DMS 273 (cell line): ENCODE measurements around the gene TGFB2.

Source experiments
- DNase-seq: peaks from one replicate; lab custom pipeline; 2025; ENCODE audit not compliant: unreplicated experiment; lab: John Stamatoyannopoulos, UW

Gene TGFB2

GRCh38 chr1:218361298-218362065, 16.3 kb downstream of the TGFB2 start:
- DNase-seq: peak; percentile 97

- DNase-seq: no peak
Observed at GRCh38 chr1:218362418-218363076, 17.4 kb downstream of the TGFB2 start.

DNA sequence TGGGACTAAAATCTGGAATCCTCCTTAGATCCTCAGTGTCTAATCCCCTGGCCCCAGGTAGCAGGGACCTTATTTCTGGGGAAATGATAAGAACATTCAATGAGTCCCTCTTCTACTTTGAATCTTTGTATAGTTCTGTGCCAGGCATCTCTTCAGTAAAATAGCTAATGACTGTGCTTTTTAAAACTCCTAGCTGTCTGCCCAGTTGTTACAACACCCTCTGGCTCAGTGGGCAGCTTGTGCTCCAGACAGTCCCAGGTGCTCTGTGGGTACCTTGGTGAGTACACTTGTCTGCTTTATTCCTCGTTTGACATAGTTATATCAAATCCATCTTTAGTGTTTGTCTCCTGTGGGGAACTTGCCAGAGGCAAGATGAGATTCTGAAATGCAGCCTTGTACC, 18.0 kb downstream of the TGFB2 start:
- peak; percentile 29 for DNase-seq

- DNase-seq: no peak
Observed at GRCh38 chr1:218364028-218364710, 19.0 kb downstream of the TGFB2 start.

DNA sequence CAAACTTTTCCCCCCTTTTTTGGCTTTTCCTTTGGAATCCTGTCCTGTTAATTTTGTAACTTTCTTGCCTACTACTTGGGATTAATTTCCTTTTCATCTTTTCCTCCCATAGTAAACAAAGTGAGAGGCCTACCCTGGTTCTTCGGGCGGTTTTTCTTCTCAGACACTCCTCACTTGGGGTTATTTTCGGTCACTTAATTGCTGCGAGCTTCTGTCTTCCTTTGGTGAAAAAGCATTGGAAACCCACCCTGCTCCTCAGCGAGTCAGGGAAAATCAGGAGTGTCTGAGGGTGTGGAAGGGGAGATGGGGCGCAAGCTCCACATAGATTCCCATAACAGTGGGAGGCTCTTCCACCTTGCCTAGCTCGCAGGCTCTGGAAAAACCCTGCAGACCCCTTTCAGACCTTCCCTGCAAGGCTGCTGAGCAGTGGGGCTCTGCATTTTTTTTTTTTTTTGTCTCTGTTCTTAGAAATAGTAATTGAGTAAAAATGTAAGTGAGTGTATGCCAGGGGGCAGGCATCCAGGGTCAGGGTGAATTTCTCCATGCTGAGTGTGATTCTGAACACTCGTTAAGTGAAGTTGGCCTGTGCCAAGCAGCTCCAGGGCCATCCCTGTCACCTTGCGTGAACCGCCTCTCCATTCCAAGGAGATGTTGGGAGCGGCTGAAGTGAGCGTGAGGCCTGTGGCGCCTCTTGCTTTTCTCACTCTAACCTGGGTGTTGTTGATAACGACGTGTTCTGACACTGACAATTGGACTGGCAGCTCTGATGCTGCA, 20.3 kb downstream of the TGFB2 start:
- DNase-seq: no peak

DNA sequence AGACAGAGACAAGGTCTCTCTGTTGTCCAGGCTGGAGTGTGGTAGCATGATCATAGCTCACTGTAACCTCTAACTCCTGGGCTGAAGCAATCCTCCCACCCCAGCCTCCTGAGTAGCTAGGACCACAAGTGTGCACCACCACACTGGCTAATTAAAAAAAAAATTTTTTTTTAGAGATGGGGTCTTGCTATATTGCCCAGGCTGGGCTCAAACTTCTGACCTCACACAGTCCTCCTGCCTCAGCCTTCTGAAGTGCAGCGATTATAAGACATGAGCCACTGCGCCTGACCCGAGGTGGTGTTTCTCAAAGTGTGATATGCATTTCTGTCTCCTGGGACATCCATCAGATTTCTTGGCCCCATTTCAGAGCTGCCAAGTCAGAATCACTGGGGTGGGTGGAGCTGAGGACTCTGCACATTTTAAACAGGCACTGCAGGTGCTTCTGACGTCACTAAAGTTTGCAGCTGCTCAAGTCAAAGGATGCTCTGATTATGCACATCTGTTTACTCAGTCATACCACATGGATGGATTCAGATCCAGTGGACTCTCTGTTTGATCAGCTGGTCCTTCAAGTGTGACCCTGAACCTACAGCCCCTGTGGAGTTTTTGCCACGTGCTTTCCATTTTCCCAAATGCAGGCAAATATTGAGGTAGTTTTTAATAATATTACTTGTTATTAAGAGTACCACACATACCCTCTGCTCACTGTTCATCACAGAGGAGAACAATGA, 21.4 kb downstream of the TGFB2 start:
- DNase-seq: peak; percentile 53

DNA sequence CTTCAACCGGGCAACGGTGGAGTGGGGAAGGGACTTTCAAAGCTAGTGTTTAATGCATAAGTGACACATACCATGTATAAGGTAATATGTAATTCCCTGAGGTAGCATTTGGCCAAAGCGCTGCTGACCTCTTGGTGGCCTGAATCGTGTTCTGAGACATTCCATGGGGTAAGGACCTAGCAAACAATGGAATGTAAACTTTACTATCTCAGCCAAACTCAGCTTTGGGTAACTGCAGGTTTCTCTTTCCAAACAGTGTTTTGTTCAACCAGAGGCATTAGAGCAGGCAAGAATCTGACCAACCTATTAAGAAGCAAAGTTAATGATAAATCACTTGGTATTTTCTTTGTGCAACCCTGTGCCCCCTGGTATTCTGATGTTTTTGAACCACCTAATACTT, 22.0 kb downstream of the TGFB2 start:
- no peak for DNase-seq

DNA sequence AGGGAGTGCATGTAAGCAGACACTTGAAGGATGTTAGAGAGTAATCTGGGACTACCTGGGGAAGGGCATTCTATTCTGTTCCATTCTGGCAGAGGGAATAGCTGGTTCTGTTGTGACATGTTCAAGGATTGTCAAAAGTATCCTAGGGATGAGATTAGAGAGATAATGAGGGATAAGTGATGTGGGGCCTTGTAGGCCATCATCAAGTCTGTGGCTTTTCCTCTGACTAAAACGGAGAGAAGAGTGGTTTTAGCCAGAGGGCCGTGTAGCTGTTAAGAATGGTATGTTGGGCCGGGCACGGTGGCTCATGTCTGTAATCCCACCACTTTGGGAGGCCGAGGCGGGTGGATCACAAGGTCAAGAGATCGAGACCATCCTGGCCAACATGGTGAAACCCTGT, 23.6 kb downstream of the TGFB2 start:
- no peak for DNase-seq

GRCh38 chr1:218369688-218370511, 24.8 kb downstream of the TGFB2 start:
- no peak for DNase-seq

DNA sequence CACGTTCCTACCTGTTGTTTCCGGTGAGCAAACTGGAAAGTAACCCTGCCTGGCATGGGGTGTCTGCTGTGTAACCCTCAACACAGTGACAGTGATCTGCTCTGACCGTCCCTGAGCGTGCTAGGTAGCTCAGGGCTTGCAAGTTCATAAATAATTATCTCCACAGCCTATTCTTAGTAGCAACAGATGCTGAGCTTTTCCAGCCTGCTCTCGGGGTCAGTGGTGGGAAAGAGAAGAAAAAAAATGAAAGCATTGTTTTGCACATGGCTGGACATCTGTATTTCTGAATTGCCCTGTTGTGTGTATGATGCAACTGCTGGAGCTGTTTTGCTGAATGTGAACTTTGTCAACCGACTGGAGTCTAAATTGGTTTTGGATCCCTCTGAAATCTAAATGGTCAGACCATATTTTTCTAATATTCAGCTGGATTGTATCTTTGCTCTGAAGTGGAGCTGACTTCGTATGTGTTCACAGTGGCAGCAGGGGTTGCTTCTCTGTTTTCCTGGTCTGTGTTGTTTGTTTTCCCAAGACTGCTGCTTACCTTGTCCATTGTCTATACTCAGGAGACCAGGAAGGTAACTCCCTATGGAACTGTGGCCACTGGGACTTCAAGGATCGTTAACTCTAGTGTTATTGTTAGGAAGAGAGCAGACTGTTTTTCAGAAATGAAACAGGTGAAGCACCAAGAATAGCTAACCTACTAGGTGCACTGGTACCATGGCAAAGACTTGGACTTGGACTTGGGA, 27.0 kb downstream of the TGFB2 start:
- peak; percentile 78 for DNase-seq

- DNase-seq: peak; percentile 81
Observed at GRCh38 chr1:218374401-218375353, 29.5 kb downstream of the TGFB2 start.

- no peak for DNase-seq
Observed at GRCh38 chr1:218376722-218377121, 31.6 kb downstream of the TGFB2 start.

- DNase-seq: no peak
Observed at GRCh38 chr1:218377143-218377660, 32.1 kb downstream of the TGFB2 start.

- peak; percentile 61 for DNase-seq
Observed at GRCh38 chr1:218380125-218380977, 35.2 kb downstream of the TGFB2 start.

GRCh38 chr1:218382261-218382660, 37.1 kb downstream of the TGFB2 start:
- DNase-seq: no peak

DNA sequence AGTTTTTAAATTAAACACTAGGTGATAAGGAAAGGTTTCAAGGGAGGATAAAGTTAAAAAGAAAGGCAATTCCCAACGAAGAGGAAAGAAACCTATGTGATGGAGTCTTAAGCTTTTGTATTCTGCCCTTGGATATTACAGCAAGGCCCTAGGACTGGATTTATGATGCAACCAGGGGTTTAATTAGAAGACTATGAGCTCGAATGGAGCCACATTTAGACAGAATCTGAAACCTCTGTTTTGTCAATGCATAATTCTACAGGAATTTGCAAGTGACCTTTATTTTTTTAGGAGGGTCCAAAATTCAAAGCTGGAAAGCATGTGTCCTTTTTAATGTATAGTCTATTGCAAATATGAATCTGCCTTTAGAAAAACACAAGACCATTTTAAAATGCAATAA, 37.9 kb downstream of the TGFB2 start:
- peak; percentile 12 for DNase-seq

DNA sequence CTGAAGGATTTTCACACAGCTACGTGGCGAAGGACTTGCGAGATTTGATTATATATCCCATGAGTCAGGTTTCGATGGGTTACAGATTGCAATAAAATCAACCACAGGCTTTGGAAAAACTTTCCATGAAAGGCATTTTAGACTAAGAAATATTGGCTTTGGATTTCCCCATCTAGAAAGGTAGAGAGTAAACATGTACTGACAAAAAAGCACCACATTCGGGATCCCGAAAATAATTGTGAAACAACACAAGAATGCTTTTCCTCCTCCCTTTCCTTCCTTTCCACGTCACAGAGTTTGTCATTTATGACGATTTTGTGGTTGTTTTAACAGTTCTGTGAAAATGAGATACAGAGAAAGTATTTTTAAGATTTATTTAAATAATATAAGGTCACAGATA, 38.5 kb downstream of the TGFB2 start:
- no peak for DNase-seq
